Retina (tissue), 1 donor: ENCODE data around the gene CDH23.

Experiments used
- DNase-seq: peaks from one replicate; pipeline ENCODE4 v3.0.0-alpha.2; 2016

The CDH23 gene

DNA sequence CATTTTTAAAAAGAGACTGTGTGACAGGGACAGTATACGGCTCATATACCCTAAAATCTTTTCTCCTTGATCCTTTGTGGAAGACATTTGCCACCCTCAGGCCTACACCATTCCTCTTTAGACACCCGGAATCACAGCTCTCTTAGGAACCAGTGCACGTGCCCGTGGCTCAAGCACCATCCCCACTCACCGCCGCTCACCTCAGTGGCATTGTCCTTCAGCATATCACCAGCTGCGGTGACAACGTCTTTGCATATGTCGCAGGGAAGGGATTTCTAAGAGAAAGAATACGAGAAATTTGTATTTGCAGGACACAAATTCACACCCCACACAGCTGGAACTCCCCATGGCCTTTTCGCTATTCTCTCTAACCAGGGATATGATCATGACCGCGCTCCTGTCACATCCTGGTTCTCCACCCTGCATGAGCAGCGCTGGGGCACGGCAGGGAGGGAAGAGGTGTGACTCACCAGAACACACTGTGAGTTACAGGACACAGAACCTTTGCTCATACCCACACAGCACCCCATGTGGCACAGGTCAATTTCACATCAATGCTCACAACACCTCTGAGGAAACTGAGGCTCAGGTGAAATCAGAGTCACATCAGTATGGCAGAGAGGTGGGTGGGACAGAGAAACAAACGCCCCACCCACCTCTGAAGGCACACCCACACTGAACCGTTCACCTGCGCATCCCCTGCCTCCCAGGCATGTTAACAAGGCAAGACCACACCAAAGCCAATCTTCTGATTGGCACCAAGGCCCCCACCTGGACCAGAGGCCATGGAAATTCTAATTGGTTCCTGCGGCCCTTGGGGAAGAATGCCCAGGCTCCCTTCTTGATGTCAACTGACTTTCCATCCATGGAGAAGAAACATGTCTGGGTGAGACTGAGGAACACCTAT, 435.2 kb downstream of the CDH23 start:
- no peak for DNase-seq

DNA sequence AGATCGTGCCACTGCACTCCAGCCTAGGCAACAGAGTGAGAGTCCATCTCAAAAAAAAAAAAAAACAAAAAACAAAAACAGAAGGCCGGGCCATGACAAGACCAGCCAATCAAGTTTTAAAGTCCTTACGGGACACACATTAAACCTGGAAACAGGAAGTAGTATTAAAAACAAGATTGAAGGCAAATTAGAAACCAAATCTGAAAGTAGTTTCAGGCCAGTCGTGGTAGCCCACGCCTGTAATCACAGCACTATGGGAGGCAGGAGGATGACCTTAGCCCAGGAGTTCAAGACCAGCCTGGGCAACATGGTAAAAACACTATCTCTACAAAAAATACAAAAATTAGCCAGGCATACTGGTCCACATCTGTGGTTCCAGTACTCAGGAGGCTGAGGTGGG, 436.2 kb downstream of the CDH23 start:
- no peak for DNase-seq

DNA sequence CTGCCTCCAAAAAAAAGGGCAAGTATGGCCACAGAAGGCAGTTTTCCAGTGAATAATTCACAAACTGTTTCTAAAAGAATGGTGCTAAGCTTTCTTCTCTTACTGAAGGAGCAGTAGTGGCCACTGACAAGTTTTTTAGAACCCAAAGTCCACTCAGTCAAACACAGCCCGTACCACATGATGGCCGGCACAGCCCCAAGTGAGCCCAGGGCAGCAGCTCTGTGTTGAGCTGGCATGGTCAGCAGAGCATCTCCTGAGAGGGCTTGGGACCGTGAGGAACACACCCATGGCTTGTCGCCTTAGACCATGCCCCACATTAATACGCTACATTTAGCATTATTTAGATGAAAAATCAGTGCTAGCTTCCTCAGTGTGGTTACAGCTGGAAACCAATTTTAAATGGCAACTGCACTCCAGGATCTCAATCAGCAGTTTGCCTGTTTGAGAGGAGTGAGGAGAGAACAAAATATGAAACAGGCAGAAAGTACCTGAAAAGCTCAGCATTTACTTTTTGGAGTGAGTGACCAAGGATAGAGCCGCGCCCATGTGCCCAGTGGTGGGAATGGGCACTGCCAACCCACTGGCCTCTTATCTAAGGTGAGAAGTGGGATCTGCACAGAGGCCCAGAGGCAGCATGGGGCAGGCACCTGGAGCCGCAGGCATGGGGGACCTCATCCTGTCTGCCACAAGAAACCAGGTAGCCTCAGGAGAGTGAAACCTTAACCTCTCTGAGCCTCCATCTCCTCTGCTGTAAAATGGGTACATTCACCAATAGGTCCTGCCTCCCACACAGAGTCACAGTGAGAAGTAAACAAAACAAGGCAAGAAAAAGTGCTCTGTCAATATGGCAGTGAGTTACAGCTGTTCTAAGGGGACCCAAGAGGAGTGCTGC, 437.0 kb downstream of the CDH23 start:
- DNase-seq = no peak

DNA sequence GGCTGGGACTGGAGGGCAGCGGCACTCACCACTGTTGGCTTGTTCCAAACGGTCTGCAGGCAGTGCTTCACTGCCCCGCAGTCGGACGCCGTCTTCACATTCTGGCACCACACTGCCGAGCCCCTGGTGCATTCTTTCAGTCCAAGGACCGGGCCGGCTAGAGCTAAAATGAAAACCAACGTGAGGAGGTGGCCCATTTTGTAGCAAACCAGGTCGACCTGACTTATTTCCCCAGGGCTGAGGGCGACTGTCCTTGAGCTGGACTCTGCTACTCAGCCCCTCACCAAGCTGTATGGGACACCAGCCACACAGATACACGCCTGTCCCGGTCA, 437.6 kb downstream of the CDH23 start:
- no peak for DNase-seq

DNA sequence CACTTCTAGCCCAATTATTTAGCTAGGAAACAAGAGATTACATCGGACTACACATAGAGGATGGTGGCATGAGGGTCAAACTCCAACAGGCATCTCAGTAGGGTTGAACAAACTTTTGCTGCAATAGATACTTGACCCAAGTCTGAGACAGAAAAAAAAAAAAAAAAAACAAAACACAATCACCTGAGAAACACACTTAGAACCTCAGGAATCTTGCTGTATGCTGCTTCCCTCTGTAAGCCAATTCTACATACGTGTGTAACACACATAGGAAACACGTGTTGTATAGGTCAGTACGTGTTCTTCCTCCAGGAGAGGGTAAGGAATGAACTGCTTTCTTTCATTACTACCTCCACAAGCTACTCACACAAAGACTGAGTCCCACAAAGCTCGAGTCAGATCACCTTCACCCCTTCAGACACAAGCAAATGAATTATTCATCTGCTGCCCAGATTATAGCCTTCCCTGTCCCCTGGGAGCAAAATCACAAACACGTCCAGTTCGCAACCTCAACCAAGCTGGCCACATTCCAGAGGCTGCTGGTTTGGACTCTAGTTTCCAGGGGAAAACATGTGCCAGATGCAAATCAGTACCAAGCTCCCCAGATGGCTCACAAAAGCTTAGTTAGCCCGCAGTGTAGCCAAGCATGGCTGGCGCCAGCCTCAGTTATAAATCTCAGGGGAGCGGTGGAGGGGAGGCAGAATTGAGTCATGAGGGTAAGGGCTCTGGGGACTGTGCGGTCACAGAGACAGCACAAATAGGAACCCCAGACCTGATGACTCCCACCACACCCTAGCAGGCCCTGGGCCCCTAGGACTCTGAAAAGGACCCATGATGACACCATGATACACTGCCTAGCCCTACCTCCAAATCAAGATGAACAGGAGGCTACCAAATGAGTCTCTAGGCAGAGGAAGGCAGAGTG, 439.2 kb downstream of the CDH23 start:
- peak; percentile 53 for DNase-seq

DNA sequence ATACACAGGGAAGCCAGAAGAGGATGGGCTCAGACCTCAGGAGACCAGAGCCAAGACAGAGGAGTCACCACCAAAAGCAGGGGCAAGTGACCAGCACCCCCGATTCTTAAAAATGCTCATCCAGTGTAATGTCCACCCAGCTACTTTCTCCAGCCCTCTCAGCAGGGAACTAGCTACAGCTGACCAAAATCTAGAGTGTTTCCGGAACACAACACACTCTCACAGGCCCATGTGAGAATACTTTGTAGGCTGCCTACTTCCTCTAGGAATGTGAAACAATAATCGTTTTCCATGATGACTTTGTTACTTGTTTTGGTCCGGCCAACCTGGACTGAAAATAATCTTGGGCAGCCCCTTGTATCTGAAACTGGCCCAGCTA, 439.9 kb downstream of the CDH23 start:
- no peak for DNase-seq

DNA sequence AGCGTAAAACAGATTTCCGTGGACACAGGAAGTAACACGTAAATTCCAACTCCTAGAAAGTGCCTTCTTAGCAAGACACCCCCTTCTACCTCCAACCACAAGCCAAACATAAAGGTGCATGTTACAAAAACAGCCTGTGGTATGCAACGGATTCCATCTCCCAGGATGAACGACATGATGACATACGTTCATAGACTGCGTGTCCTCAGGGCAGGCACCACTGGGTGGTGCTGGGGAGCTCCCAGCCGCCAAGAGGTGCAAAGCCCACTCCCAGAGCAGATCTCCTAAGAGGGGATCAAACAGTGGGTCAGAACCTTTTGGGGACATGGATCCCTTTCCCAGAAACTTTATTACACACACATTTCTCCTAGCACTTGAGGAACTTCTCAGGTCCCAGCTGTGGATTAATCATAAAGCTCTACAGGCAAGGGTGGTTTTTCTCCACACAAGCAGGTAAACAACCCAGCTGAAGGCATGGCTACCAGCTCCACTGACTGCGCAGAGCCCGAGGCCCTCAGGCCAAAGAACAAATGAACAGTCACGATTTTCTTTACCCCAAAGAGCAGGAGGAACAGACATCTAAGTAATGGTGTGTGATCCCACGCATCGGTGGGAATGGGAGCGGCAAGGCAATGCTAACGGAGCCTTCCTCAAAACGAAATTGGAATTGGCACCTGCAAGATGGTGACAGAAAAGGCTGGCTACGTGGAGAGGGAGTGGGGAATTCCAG, 440.5 kb downstream of the CDH23 start:
- peak; percentile 63 for DNase-seq

DNA sequence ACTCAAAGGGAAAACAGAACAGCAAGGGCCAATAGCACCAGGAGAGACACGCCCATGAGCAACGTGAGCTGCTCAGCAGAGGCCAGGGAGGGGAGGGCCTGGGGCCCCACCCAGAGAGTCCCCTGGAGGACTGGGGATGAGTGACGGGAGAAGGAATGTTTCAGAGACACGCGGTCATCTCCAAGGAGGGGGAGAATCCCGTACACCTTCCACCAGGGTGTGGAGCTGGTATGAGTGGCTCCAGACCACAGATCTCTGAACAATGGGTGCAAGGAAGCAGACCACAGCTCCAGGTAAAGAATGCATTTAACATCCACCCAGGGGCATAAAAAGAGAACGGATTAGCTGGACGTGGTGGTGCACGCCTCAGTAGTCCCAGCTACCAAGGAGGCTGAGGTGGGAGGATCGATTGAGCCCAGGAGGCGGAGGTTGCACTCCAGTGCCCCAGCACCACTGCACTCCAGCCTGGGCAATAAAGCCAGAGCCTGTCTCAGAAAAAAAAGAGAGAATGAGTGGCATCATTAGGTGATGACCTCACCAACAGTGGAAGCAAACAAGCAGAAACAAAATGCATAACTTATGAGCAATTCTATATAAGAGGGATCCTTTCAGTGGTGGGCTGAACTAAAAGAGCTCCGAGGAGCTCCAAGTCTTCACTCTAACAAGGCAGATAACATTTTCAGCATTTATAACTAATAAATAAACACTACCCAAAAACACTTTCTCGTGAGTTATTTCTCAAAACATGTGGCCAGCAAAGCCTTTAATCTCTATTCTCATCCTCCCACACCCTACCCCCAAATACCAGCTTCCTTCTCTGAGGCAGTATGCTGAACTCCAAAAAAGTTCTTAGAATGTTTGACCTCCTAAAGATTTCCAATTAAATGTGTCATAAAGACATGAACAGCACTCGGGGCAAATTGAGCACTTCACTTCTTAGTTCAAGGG, 441.8 kb downstream of the CDH23 start:
- no peak for DNase-seq

DNA sequence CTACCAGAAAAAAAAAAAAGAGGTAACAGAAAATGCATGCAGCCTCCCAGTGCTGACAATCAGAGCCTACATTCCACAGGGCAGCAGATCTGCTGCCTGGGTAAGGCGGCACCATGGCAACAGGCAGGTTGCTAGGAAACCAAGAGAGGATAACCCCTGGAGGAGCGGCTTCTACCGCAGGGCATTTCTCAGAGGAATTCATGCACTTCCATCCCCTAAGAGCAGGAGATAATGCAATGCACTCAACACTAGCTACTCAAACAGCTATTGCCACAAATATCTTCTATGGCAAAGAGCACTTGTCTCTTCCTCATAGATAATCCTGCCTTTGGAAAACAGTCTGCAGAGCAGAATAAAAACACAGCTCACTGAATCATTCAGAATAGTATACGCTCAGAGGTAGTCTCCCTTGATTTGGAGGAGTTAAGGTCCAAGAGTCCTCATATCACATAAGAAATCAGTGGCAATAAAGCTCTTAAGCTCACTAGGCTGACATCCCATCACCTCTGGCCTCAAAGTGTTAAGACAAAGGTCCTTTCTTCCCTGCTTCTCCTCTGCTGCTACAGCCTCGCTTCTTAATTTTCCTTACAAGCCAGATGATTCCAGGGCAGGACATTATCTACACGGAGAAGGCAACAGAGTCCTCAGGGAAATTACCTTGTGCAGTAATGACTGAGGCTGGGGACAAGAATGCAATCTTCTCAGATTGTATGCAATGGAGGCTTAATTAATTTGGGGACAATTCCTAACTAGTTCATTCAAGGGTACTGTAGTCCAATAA, 443.6 kb downstream of the CDH23 start:
- DNase-seq = peak; percentile 88

DNA sequence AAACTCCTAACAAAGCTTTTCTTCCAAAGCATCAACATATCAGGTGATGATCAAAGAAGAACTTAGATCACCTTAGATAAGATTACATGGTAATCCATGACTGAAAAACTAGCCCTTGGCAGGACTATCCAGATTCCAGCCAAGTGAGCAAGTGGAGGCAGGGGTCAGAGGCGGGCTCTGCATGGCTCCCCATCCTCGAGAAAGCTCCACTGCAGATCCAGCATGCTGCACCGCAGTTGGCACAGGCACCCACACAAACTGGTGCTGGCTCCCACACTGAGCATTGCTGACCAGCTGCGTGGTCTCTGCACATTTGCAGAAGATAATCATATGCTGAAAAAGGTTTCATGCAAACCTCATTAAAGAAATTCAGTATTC, 444.2 kb downstream of the CDH23 start:
- peak; percentile 27 for DNase-seq

DNA sequence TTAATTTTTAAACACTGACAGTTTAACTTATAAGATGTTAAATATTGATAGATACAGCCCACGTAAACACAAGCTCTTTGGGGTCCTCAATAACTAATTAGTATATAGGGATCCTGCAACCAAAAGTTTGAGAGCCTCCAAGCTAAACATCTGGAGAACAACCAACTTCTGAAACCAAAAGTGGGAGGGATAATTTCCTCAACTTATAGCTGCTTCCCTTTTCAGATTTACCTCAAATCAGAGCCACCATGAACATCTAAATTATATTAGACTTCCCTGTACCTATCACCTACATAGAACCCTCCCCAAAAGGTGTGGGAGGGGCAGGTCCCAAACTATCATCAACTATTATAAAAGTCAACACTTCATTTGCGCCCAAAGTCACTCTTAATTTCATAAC, 445.7 kb downstream of the CDH23 start:
- no peak for DNase-seq

DNA sequence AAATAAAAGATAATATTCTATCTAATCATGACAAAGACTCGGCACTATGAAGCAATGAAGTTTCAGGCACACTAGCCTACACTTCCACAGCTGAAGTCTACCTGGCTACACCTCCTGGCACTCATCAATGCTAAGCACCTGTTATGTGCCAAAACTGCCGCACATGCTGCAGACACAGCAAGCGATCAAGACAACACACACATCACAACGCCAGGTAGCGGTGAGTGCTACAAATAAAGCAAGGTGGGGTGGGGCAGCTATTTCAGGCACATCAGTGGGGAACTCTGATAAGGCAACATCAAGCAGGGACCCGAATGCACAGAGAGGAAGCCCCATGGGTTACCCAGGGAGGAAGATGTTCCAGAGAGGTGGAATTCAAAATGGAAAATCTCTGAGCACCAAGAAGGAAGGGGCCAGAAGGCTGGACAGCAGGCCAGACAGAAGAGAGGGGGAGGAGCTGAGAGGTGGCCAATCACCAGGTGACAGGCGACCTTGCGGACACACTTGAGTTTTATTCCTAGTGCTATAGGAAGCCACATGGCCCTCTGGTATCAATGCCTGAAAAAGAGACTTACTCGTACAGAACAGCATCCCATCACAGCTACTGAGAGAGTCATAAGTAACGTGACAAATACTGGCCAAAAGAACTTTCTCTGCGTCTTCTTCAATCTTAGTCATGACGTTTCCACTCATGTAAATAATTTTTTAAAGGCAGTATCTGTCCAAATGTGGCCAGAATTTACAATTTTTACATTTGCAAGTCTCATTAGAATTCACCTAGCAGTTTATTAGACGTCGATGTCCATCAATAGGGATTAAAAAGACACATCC, 446.4 kb downstream of the CDH23 start:
- DNase-seq = no peak

DNA sequence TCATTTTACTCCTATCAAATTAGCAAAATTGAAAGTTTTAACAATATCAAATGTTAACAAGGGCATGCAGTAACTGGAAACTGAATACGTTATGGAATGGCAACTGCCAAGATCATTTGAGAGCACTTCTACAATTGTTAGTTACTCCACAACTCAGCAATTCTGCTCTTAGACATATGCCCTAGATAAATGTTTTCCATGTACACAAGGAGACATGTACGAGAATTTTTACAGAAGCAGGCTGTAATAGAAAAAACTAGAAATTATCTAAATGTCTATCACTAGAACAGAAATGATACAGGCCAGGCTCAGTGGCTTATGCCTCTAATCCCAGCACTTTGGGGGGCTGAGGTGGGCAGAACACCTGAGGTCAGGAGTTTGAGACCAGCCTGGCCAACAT, 447.4 kb downstream of the CDH23 start:
- no peak for DNase-seq

DNA sequence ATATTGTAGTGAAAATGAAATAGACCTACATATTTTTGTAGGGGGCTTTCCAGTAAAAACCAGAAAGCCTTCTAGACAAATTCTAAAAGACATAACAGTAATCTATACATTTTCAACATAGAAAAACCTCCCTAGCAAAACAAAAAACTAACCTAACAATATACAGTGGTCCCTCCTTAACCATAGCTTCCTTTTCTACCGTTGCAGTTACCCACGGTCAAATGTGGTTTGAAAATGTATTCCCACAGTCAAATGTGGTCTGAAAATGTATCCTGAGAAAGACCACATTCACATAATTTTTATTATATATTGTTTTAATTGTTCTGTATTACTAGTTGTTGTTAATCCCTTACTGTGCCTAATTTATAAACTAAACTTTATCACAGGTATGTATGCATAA, 448.0 kb downstream of the CDH23 start:
- no peak for DNase-seq

DNA sequence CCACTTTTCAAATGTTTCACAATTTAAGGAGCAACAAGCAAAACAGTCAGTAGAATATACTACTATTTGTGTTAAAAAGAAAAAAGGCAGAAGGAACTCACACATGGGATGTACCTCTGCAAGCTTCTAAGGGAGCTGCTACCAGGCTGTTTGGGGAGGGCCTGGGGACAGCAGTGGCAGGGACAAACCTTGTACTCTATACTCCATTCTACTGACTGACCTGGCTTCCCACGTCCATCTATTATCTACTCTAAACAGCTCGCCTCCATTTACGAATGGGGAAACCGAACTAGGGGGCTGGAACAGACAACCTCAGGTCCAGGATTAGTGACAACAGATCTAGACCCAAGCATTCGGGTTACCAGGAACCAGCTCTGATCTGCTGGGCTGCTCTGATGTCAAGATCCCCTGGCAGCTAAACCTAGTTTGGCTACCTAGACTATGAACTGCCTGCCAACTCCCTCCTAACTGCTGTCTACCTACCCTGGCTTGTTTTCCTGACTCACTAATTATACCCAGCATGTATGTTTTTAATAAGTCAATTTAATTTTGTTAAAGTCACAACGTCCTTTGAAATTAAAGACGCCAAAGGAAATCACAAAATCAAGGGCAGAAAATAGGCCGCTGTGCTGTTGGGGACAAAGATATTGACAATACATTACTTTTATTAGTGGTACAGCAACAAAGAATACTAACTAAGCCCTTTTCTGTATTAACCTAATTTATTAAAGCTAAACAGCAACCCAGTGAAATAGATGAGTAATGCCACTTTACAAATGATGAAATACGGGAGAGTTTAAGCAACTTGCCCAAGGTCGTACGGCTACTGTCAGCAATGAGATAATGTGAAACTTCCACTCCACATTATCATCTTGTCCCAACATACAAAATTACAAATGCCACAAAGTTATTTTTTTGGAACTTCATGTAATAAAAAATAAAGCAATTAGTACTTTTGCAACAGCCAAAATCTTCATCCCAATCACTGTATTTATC, 449.0 kb downstream of the CDH23 start:
- DNase-seq = no peak

DNA sequence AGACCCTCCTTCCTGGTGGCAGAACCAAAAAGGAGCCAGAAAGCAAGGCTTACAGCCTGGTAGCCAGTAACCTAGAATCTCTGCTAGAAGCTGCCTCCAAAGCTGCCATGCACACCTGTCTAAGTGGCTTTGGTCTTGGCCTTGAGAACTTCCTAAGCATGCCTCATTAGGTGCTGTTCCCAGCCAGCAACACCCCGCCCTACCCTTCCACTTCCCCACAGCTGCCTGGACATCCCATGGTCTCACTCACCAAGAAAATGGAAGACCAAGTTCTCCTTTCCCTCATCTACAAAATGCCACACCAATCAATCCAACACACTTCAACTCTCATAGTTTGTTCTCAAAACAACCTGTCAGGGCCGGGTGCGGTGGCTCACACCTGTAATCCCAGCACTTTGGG, 450.1 kb downstream of the CDH23 start:
- DNase-seq = no peak

DNA sequence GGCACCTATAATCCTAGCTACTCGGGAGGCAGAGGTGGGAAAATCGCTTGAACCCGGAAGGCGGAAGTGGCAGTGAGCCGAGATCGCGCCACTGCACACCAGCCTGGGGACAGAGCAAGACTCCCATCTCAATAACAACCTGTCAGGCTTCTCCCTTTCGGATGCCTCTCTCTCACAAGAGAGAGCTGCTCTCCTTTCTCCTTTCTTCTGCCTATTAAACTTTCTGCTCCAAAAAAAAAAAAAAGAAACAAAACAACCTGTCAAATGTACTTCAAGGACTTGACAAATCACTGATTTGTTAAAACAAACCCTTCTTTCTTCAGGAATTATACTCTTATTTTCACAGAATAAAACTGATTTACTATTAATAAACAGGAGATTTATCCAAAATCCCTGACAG, 450.7 kb downstream of the CDH23 start:
- no peak for DNase-seq
